A549 (cell line): ENCODE results near the gene LRRC4B.

ENCODE experiments used
- CBX2 ChIP-seq: fragments of 200-600 bp; sonication (generic); IDR thresholded peaks from 2 replicates; pipeline ENCODE4 v1.6.1; 2016; ENCODE audit warnings: low read depth, mild to moderate bottlenecking, borderline replicate concordance
- CTCF ChIP-seq: fragments of >200 bp; sonication (Bioruptor Twin); formaldehyde crosslinking; IDR thresholded peaks from 3 replicates; pipeline ENCODE4 v1.5.1; 2016
- EP300 ChIP-seq, 2 experiments: fragments of >200 bp; sonication (Bioruptor Twin); formaldehyde crosslinking; IDR thresholded peaks; 2 replicates in 1 of 2; 3 replicates in 1 of 2; pipeline ENCODE4 v1.6.1; 2016 to 2017
- MAX ChIP-seq: IDR thresholded peaks from 2 replicates; pipeline ENCODE4 v1.6.1; 2012
- POLR2A ChIP-seq: IDR thresholded peaks from 2 replicates; pipeline ENCODE4 v1.6.1; 2012; ENCODE audit warnings: mild to moderate bottlenecking, low read length
- RAD21 ChIP-seq, 2 experiments: fragments of >200 bp in 1 of 2; sonication (Bioruptor Twin) in 1 of 2; formaldehyde crosslinking in 1 of 2; IDR thresholded peaks in 1 of 2; conservative IDR thresholded peaks in 1 of 2; 2 replicates in 1 of 2; 3 replicates in 1 of 2; pipeline ENCODE4 v1.6.1; 2012 to 2018; ENCODE audit warnings: inconsistent platforms in 1 of 2
- REST ChIP-seq: fragments of 200-600 bp; sonication (generic); IDR thresholded peaks from 2 replicates; pipeline ENCODE4 v1.6.1; 2016; ENCODE audit warnings: antibody characterized with exemption, mild to moderate bottlenecking, moderate library complexity
- RNF2 ChIP-seq: fragments of 200-600 bp; sonication (generic); IDR thresholded peaks from 2 replicates; pipeline ENCODE4 v1.6.1; 2016; ENCODE audit warnings: low read depth, mild to moderate bottlenecking, antibody characterized with exemption, moderate library complexity, borderline replicate concordance
- TP53 ChIP-seq: fragments of 250-450 bp; sonication (Bioruptor Pico); IDR thresholded peaks from 2 replicates; pipeline ENCODE4 v1.5.0; 2021; ENCODE audit warnings: mild to moderate bottlenecking, moderate library complexity

GRCh38 chr19:50482916-50483315, 85.3 kb downstream of the LRRC4B start:
- TF ChIP-seq POLR2A, result no peak
- no peak for TF ChIP-seq CBX2
- TF ChIP-seq CTCF, result no peak
- no peak for TF ChIP-seq EP300 (IDR thresholded peaks at IDR 0.05)
- no peak for TF ChIP-seq RNF2
- TF ChIP-seq RAD21 (conservative IDR thresholded peaks at IDR 0.05 in 1 of 2, IDR thresholded peaks at IDR 0.05 in 1 of 2), result no peak
- TF ChIP-seq REST, result no peak
- TF ChIP-seq MAX, result no peak
- TF ChIP-seq TP53 (CRISPR knock-in tag), result no peak
